ENCODE data around the gene SNAP29.
"Not testable (repeated sequence)": the region's sequence is repeated elsewhere in the genome, so short reads cannot be mapped to it uniquely, and the experiment has no call there.

Gene SNAP29

DNA sequence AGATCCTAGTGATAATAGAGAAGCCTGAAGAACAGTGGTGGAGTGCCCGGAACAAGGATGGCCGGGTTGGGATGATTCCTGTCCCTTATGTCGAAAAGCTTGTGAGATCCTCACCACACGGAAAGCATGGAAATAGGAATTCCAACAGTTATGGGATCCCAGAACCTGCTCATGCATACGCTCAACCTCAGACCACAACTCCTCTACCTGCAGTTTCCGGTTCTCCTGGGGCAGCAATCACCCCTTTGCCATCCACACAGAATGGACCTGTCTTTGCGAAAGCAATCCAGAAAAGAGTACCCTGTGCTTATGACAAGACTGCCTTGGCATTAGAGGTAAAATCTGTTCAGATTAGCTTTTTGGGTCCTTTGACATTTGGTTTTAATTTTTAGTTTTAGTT, 75.1 kb downstream of the SNAP29 start:
- Histone ChIP-seq H3K27ac (no peak overlapping the region), H3K36me3 (ENCODE audit: insufficient read depth, low read length) (peaks cover 40% of the 10 kb centered on the region), H3K9ac (ENCODE audit: insufficient read length) (no peak overlapping the region), H3K9me3 (ENCODE audit: low read depth, low read length) (no peaks in the 10 kb centered on the region), H3K4me3 (no peak overlapping the region)
- TF ChIP-seq POLR2AphosphoS5 (IDR thresholded peaks at IDR 0.05; ENCODE audit: borderline replicate concordance, low read depth, low read length) (no peak), FOXP2 (optimal IDR thresholded peaks at IDR 0.05; ENCODE audit: control extremely low read depth, extremely low read length, insufficient read depth) (no peak), EZH2 (IDR thresholded peaks at IDR 0.05) (no peak)
- DNase-seq (ENCODE audit: low read depth, low spot score) = no peak

DNA sequence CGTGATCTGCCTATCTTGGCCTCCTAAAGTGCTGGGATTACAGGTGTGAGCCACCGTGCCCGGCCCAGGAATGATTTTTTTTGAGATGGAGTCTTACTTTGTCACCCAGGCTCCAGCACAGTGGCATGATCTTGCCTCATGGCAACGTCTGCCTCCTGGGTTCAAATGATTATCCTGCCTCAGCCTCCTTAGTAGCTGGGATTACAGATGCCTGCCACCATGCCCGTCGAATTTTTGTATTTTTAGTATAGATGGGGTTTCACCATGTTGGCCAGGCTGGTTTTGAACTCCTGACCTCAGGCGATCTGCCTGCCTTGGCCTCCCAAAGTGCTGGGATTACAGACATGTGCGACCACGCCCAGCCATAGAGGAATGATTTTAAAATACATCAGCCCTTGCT, 76.2 kb downstream of the SNAP29 start:
- H3K9me3 ChIP-seq (ENCODE audit: low read depth, low read length); H3K4me3 ChIP-seq; H3K9ac ChIP-seq (ENCODE audit: insufficient read length); H3K27ac ChIP-seq; DNase-seq (ENCODE audit: low read depth, low spot score): not testable (repeated sequence)
- peaks cover 40% of the 10 kb centered on the region for H3K36me3 ChIP-seq (ENCODE audit: insufficient read depth, low read length)

DNA sequence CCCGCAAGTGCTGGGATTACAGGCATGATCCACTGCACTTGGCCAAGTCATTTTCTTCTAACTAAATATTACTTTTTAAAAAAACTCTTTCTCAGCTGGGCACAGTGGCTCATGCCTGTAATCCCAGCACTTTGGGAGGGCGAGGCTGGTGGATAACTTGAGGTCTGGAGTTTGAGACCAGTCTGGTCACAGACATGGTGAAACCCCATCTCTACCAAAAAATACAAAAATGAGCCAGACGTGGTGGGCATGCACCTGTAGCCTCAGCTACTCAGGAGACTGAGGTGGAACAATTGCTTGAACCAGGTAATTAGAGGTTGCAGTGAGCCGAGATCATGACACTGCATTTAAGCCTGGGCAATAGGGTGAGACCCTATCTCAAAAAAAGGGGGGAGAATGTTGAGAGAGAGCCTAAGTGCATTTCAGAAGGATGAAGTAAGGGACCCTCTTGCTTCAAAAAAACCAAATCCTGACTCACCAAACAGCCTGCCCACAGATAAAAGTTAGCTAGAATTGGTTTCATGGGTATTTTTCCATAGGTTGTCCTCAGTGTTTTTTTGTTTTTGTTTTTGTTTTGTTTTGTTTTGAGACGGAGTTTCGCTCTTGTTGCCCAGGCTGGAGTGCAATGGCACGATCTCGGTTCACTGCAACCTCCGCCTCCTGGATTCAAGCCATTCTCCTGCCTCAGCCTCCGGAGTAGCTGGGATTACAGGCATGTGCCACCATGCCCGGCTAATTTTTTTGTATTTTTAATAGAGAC, 77.2 kb downstream of the SNAP29 start:
- peaks cover 44% of the 10 kb centered on the region for H3K36me3 ChIP-seq (ENCODE audit: insufficient read depth, low read length)
- not testable (repeated sequence) for DNase-seq (ENCODE audit: low read depth, low spot score); H3K9me3 ChIP-seq (ENCODE audit: low read depth, low read length); H3K9ac ChIP-seq (ENCODE audit: insufficient read length); H3K27ac ChIP-seq; H3K4me3 ChIP-seq

DNA sequence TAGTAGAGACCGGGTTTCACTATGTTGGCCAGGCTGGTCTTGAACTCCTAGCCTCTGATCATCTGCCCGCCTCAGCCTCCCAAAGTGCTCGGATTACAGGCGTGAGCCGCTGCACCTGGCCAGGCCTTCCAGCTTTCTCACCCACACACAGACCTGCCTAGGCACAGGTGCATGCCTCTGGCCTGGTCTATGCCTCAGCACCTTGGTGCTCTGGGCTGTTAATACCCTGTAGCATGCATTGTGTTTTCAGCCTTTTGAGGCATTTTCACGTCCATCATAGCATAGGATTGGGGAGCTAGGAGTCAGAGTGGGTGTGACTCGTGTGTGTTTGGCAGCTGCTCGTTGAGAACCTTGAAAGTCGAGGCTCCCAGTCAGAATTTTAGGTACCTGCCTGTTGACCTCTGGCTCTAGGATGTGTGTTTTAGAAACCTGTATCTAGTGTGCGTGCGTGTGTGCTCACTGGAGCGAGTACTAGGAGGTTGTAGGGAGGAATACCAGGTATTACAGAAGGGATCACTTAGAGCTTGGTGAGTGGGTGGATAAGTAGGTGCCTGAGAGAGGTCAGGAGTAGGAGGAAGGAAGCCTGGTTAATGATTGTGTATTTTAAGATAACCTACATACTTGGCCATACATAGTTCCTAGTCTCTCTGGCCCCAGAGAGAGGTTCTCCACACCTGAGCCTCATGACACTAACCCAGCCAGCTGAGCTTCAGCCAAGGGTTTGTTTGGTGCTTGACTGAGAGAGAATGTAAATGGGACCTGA, 78.4 kb downstream of the SNAP29 start:
- Histone ChIP-seq H3K9ac (ENCODE audit: insufficient read length) (no peak overlapping the region), H3K27ac (no peak overlapping the region), H3K9me3 (ENCODE audit: low read depth, low read length) (no peaks in the 10 kb centered on the region), H3K4me3 (no peak overlapping the region), H3K36me3 (ENCODE audit: insufficient read depth, low read length) (peaks cover 52% of the 10 kb centered on the region)
- no peak for DNase-seq (ENCODE audit: low read depth, low spot score)
- TF ChIP-seq FOXP2 (optimal IDR thresholded peaks at IDR 0.05; ENCODE audit: control extremely low read depth, extremely low read length, insufficient read depth) (no peak), POLR2AphosphoS5 (IDR thresholded peaks at IDR 0.05; ENCODE audit: borderline replicate concordance, low read depth, low read length) (no peak), EZH2 (IDR thresholded peaks at IDR 0.05) (no peak)

DNA sequence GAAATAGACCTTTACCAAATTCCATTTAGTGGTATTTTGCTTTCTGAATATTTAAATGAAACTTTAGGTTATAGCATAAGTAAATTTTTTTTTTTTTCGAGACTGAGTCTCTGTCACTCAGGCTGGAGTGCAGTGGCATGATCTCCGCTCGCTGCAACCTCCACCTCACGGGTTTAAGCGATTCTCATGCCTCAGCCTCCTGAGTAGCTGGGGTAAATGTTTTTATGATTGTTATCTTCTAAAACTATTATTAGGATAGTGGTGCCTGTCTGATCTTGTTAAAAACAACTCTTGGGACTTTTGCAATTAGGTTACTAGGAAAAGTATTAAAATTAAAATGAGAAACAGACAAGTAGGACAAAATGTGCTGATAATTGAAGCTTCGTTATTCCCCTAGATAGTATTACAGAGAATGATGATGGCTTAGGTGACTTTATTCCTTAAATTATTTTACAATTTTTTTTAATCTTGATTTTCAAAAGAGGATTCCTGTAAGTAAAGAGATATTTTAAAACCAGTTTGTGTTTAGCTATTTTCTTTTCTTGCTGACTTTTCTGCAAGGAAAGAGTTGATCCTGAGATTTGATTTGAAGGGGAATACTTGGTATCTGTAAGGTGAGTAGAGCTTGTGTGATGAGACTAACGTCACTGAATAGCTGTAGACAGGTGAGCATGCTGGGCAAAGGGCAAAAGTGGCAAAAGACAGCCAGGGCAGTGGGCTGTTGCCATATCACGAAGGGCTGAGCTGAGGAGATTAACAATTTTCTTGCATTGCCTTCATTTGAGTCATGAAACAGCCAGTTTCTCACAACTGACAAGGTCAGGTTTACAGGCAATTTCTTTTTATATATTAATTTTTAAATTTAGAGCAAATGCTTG, 79.2 kb downstream of the SNAP29 start:
- Histone ChIP-seq H3K4me3 (no peak overlapping the region), H3K27ac (peak overlapping the region; percentile 46; the same call in 1 of the 2 replicates), H3K36me3 (ENCODE audit: insufficient read depth, low read length) (peaks cover 55% of the 10 kb centered on the region), H3K9ac (ENCODE audit: insufficient read length) (no peak overlapping the region), H3K9me3 (ENCODE audit: low read depth, low read length) (no peaks in the 10 kb centered on the region)
- no peak for TF ChIP-seq FOXP2 (optimal IDR thresholded peaks at IDR 0.05; ENCODE audit: control extremely low read depth, extremely low read length, insufficient read depth)
- no peak for TF ChIP-seq POLR2AphosphoS5 (IDR thresholded peaks at IDR 0.05; ENCODE audit: borderline replicate concordance, low read depth, low read length)
- TF ChIP-seq EZH2 (IDR thresholded peaks at IDR 0.05) = no peak
- DNase-seq (ENCODE audit: low read depth, low spot score) = no peak

DNA sequence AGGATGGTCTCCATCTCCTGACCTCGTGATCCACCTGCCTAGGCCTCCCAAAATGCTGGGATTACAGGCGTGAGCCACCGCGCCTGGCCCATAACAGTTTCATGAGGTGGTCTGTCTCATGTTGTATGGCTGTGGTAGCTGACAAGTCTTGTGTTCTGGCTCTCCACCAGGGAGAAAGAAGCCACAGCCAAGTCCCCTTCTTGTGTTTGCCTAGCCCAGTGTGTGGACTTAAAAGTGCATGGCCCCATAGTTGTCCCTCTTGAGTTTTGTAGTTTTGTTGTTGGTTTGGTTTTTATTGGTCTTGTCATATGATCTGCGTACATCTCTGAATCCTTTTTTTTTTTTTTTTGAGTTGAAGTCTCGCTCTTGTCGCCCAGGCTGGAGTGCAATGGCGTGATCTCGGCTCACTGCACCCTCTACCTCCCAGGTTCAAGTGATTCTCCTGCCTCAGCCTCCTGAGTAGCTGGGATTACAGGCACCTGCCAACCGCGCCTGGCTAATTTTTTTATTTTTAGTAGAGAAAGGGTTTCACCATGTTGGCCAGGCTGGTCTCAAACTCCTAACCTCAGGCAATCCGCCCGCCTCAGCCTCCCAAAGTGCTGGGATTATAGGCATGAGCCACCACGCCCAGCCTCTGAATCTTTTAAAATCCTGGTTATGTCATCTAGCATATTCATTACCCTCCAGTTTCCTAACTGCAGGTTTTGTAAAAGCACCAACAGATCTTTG, 80.8 kb downstream of the SNAP29 start:
- H3K27ac ChIP-seq = peak overlapping the region; percentile 62; the same call in 1 of the 2 replicates
- not testable (repeated sequence) for H3K4me3 ChIP-seq; H3K9me3 ChIP-seq (ENCODE audit: low read depth, low read length); DNase-seq (ENCODE audit: low read depth, low spot score); H3K9ac ChIP-seq (ENCODE audit: insufficient read length)
- peaks cover 51% of the 10 kb centered on the region for H3K36me3 ChIP-seq (ENCODE audit: insufficient read depth, low read length)

DNA sequence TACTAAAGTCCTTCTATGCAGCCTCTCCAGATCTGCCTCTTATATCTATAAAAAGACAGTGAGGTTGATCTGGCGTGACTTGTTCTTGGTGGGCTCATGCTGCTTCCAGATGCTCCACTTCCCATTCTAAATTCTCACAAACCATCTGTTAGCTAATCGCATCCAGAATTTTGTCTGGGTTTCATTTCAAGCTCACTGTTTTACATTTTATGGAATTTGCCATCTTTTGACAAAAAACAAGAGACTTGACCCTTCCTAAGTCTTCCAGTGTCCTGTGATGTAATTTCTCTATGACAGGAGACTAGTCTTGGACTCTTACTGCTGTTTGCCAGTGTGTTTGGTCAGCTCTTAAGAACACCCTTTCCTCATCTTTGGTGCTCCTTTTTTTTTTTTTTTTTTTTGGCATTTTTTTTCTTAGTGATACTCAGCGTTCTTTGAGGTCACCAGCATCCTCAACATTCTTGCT, 81.4 kb downstream of the SNAP29 start:
- H3K36me3 ChIP-seq (ENCODE audit: insufficient read depth, low read length) = peaks cover 45% of the 10 kb centered on the region
- DNase-seq (ENCODE audit: low read depth, low spot score) = no peak

More for the DNA sequence above, 81.4 kb downstream of the SNAP29 start:
- no peak overlapping the region for H3K4me3 ChIP-seq
- no peak for TF ChIP-seq EZH2 (IDR thresholded peaks at IDR 0.05)
- H3K9me3 ChIP-seq (ENCODE audit: low read depth, low read length) = no peaks in the 10 kb centered on the region
- H3K27ac ChIP-seq = no peak overlapping the region
- H3K9ac ChIP-seq (ENCODE audit: insufficient read length) = no peak overlapping the region

All from SK-N-MC (cell line).